AG09309 (cell line): ENCODE results near the gene FAT1.
"Not testable (repeated sequence)": the region's sequence is repeated elsewhere in the genome, so short reads cannot be mapped to it uniquely, and the experiment has no call there.

Experiments
- DNase-seq: peaks from one replicate; pipeline ENCODE4 v3.0.0-alpha.2; 2010; ENCODE audit warnings: low read depth
- H3K4me3 ChIP-seq: 2 replicates; pipeline ENCODE4 v1.5.1; 2011; ENCODE audit warnings: mild to moderate bottlenecking, low read depth, low read length, moderate library complexity; ENCODE audit not compliant: control insufficient read depth
- CTCF ChIP-seq: IDR thresholded peaks from 2 replicates; pipeline ENCODE4 v1.5.1; 2011; ENCODE audit warnings: mild to moderate bottlenecking, low read depth, low read length, inconsistent platforms; ENCODE audit not compliant: insufficient read depth, control insufficient read depth; ENCODE audit errors: missing control alignments

Gene FAT1

GRCh38 chr4:186666750-186667149, 56.9 kb downstream of the FAT1 start:
- no peak for TF ChIP-seq CTCF
- no peak for DNase-seq
- no peak overlapping the region for H3K4me3 ChIP-seq

GRCh38 chr4:186666252-186666651, 57.4 kb downstream of the FAT1 start:
- TF ChIP-seq CTCF, result no peak
- H3K4me3 ChIP-seq, result no peak overlapping the region
- no peak for DNase-seq

GRCh38 chr4:186660403-186660802, 63.3 kb downstream of the FAT1 start:
- no peak for TF ChIP-seq CTCF
- no peak for DNase-seq

GRCh38 chr4:186659935-186660334, 63.7 kb downstream of the FAT1 start:
- DNase-seq, result no peak
- H3K4me3 ChIP-seq, result no peak overlapping the region

More at GRCh38 chr4:186660403-186660802, 63.3 kb downstream of the FAT1 start:
- no peak overlapping the region for H3K4me3 ChIP-seq

GRCh38 chr4:186659456-186659855, 64.2 kb downstream of the FAT1 start:
- DNase-seq, H3K4me3 ChIP-seq: not testable (repeated sequence)

More at GRCh38 chr4:186659935-186660334, 63.7 kb downstream of the FAT1 start:
- TF ChIP-seq CTCF, result no peak

GRCh38 chr4:186658657-186659056, 65.0 kb downstream of the FAT1 start:
- no peak for TF ChIP-seq CTCF
- no peak for DNase-seq
- H3K4me3 ChIP-seq, result no peak overlapping the region

- H3K4me3 ChIP-seq, result no peak overlapping the region
- TF ChIP-seq CTCF, result no peak
- no peak for DNase-seq
These were observed 65.9 kb downstream of the FAT1 start for GRCh38 chr4:186657764-186658163.
